Chondrocyte (in vitro differentiated cells): Measurements from ENCODE around the gene SLC25A24. TPM values are rescaled to one million over a fixed set of nuclear protein-coding genes. Genes with fewer than 3 reads are reported as not detected.

Source experiments
- DNase-seq: peaks from one replicate; pipeline ENCODE4 v3.0.0; 2021; ENCODE audit warnings: mixed read lengths, low spot score
- H3K27ac Mint-ChIP-seq: one replicate; pipeline ENCODE4 v1.8.0; 2021; ENCODE audit warnings: mild to moderate bottlenecking, moderate library complexity, mixed read lengths; ENCODE audit not compliant: unreplicated experiment
- H3K27me3 Mint-ChIP-seq: 2 replicates; pipeline ENCODE4 v1.8.0; 2021; ENCODE audit warnings: low read depth, mixed read lengths
- H3K36me3 Mint-ChIP-seq: 2 replicates; pipeline ENCODE4 v1.8.0; 2021; ENCODE audit warnings: low read depth, mixed read lengths
- H3K4me1 Mint-ChIP-seq: 2 replicates; pipeline ENCODE4 v1.8.0; 2021; ENCODE audit warnings: low read depth, mild to moderate bottlenecking, mixed read lengths
- H3K4me3 Mint-ChIP-seq: one replicate; pipeline ENCODE4 v1.8.0; 2021; ENCODE audit warnings: mild to moderate bottlenecking, moderate library complexity, mixed read lengths; ENCODE audit not compliant: unreplicated experiment
- H3K9me3 Mint-ChIP-seq: 2 replicates; pipeline ENCODE4 v1.8.0; 2021; ENCODE audit warnings: low read depth, mixed read lengths
- total RNA-seq: library from RNA; stranded (reverse); gene quantifications from 3 replicates; pipeline ENCODE4 v1.2.1, GENCODE V29; 2021
- TF ChIP-seq, protein P1 (sequence below): fragments of 200-600 bp; sonication (generic); IDR thresholded peaks from 2 replicates; pipeline ENCODE4 v1.5.0; 2021; ENCODE audit warnings: antibody characterized with exemption, mild to moderate bottlenecking, moderate library complexity

Gene SLC25A24
- total RNA-seq, 1 donor from 2014 or later, result 43.4 TPM

DNA sequence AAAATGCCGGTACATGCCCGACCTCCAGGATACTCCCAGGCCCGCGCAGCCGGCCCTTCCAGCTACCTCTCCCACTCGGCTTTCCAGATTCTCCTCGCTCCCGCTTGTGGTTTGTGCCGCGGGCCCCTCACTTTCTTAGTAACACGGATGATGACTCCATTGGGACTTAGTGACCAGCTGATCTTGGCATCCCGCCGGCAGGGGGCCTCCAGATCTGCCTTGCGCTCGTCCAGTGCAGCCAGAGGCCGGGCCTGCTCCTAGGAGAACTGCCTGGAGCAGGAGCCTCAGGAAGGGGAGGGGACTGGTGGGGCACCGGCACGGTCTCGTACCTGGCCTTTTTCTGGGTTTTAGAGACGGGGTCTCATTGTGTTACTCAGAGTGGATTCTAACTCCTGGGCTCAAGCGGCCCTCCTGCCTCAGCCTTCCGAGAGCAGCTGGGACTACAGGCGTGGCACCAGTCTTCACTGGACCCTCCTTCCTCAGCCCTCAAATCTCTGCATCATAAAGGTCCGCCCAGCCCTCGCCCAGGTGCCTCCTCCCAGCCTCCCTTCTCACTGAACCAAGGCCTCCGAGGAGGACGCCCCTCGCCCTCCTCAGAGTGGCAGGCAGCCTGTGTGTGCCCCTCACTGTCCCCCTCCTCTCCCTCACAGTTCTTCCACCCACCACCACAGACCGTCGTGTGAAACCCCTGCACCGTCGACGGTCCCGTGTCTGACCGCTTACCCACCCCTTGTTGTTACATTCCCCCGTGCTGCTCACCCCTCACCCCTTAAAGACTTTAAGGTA is 78.6 kb downstream of the SLC25A24 start:
- Mint-ChIP-seq H3K4me1 (peaks cover 5% of the 10 kb centered on the region), H3K4me3 (no peak overlapping the region)
- no peak for DNase-seq

DNA sequence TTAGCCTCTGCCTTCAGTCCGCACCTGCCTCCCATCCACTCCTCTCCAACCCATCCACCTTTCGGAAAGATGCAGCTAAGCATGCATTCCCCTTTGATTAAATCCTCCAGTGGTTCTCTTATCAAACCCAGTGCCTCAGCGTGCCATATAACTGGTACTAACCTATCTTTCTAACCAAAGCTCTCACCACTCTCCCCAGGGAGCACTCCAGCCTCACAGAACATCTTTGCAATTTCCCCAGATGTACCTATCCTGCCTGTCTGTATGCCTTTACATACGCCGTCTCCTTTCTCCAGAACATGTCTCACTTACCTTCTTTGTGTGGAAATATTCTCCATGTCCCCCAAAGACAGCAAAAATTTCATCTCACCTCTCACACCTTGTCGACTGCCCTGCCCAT is 80.0 kb downstream of the SLC25A24 start:
- H3K27ac Mint-ChIP-seq, result no peak overlapping the region
- H3K36me3 Mint-ChIP-seq, result no peaks in the 10 kb centered on the region
- peaks cover 11% of the 10 kb centered on the region for H3K27me3 Mint-ChIP-seq
- H3K4me1 Mint-ChIP-seq, result no peaks in the 10 kb centered on the region
- H3K4me3 Mint-ChIP-seq, result no peak overlapping the region
- TF ChIP-seq, protein P1, sequence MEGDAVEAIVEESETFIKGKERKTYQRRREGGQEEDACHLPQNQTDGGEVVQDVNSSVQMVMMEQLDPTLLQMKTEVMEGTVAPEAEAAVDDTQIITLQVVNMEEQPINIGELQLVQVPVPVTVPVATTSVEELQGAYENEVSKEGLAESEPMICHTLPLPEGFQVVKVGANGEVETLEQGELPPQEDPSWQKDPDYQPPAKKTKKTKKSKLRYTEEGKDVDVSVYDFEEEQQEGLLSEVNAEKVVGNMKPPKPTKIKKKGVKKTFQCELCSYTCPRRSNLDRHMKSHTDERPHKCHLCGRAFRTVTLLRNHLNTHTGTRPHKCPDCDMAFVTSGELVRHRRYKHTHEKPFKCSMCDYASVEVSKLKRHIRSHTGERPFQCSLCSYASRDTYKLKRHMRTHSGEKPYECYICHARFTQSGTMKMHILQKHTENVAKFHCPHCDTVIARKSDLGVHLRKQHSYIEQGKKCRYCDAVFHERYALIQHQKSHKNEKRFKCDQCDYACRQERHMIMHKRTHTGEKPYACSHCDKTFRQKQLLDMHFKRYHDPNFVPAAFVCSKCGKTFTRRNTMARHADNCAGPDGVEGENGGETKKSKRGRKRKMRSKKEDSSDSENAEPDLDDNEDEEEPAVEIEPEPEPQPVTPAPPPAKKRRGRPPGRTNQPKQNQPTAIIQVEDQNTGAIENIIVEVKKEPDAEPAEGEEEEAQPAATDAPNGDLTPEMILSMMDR, result no peak
- no peaks in the 10 kb centered on the region for H3K9me3 Mint-ChIP-seq
- no peak for DNase-seq

More for the DNA sequence above, 78.6 kb downstream of the SLC25A24 start:
- Mint-ChIP-seq H3K9me3 (no peaks in the 10 kb centered on the region), H3K27ac (no peak overlapping the region), H3K27me3 (peaks cover 11% of the 10 kb centered on the region), H3K36me3 (no peaks in the 10 kb centered on the region)
- TF ChIP-seq, protein P1, result no peak

GRCh38 chr1:108119500-108119899 is 80.6 kb downstream of the SLC25A24 start:
- no peaks in the 10 kb centered on the region for H3K4me1 Mint-ChIP-seq
- TF ChIP-seq, protein P1, result no peak
- H3K4me3 Mint-ChIP-seq, result no peak overlapping the region
- H3K9me3 Mint-ChIP-seq, result no peaks in the 10 kb centered on the region
- H3K27ac Mint-ChIP-seq, result no peak overlapping the region
- peaks cover 13% of the 10 kb centered on the region for H3K27me3 Mint-ChIP-seq
- no peaks in the 10 kb centered on the region for H3K36me3 Mint-ChIP-seq
- no peak for DNase-seq

DNA sequence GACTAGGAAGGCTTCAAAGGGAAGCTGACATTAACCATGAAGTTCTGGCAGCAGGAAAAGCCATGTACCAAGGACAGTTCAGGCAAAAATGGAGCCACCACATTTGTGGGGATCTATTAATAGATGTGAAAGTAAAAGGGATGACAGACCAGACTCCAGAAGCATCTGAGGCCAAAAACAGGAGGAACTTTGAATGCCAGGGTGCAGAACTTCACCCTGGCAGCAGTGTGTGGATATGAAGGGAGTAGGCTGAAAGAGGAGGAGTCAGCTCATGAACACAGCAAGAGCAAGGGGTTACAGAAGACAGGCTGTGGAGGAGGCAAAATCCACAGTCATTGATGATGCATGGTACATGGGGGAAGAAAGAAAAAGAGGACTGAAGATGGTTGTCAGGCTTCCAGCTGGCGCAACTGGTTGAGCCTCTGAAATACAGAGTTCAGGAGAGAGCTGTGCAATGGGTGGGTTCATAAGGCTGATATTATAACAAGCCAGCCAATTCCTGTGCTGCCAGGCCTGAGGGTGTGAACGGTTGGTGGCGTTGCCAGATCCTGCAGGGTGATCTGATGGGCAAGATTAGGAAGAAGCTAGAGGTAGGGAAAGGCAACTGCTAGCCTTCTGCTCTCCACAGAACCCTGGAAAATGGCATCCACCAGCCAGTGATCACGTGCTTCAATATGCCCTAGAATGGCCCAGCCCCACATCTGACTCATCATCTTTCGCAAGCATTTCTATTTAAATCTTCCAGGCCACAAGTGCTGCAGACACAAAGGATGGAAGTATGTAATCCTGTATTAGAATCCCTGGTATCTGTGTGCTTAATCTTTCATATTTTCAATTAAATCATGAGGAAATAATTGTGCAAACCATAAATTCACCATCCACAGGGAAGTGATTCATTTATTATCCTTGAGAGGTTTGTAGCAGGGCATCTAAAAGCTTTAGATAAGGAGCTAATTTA is 81.9 kb downstream of the SLC25A24 start:
- Mint-ChIP-seq H3K27me3 (peaks cover 13% of the 10 kb centered on the region), H3K4me1 (no peaks in the 10 kb centered on the region), H3K9me3 (no peaks in the 10 kb centered on the region), H3K4me3 (no peak overlapping the region), H3K27ac (no peak overlapping the region), H3K36me3 (no peaks in the 10 kb centered on the region)
- no peak for DNase-seq
- TF ChIP-seq, protein P1, result no peak

DNA sequence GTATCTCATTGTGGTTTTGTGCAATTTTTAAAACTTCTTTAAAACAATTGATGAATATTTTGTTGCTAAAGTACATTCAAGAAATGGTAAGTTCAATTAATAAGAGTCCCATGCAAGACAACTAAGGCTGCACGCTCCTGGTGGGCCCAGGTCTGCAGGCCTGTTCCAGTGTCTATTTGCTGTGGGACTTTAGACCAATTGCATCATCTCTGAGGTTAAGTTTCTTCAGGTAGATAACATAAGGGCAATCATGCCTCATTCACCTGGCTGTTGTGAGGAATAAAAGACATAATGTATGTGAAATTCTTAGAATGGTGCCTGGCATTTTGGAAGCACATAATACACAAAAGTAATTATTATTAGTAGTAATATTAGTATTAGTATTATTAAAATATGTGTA is 82.9 kb downstream of the SLC25A24 start:
- H3K36me3 Mint-ChIP-seq, result no peaks in the 10 kb centered on the region
- no peaks in the 10 kb centered on the region for H3K9me3 Mint-ChIP-seq
- H3K4me1 Mint-ChIP-seq, result no peaks in the 10 kb centered on the region
- TF ChIP-seq, protein P1, result no peak
- DNase-seq, result no peak
- H3K27me3 Mint-ChIP-seq, result peaks cover 13% of the 10 kb centered on the region
- H3K4me3 Mint-ChIP-seq, result no peak overlapping the region
- no peak overlapping the region for H3K27ac Mint-ChIP-seq
